ACC112 (cell line): ENCODE results near the gene ENTPD1.
"Not testable (repeated sequence)": the region's sequence is repeated elsewhere in the genome, so short reads cannot be mapped to it uniquely, and the experiment has no call there.

Source experiments
- H2AFZ ChIP-seq: fragments of 200-600 bp; sonication (generic); one replicate; pipeline ENCODE4 v1.6.0; 2017; ENCODE audit warnings: antibody characterized with exemption, low read length; ENCODE audit not compliant: unreplicated experiment
- H3K27ac ChIP-seq: fragments of 200-600 bp; sonication (generic); 2 replicates; pipeline ENCODE4 v1.5.1; 2014; ENCODE audit warnings: low read depth, mild to moderate bottlenecking, antibody characterized with exemption, low read length, moderate library complexity
- H3K27me3 ChIP-seq: fragments of 200-600 bp; sonication (generic); 2 replicates; pipeline ENCODE4 v1.6.1; 2014; ENCODE audit warnings: mild to moderate bottlenecking, antibody characterized with exemption, low read length, moderate library complexity, mixed read lengths; ENCODE audit not compliant: insufficient read depth
- H3K36me3 ChIP-seq: fragments of 200-600 bp; sonication (generic); 2 replicates; pipeline ENCODE4 v1.6.1; 2016; ENCODE audit warnings: mild to moderate bottlenecking, antibody characterized with exemption, low read length, moderate library complexity, mixed read lengths; ENCODE audit not compliant: insufficient read depth
- H3K4me1 ChIP-seq: fragments of 200-600 bp; sonication (generic); one replicate; pipeline ENCODE4 v1.6.1; 2016; ENCODE audit warnings: low read length, mixed read lengths; ENCODE audit not compliant: insufficient read depth, unreplicated experiment, control insufficient read depth
- H3K4me3 ChIP-seq: fragments of 200-600 bp; sonication (generic); 2 replicates; pipeline ENCODE4 v1.5.1; 2014; ENCODE audit warnings: mild to moderate bottlenecking, low read depth, low read length
- H3K79me2 ChIP-seq: fragments of 200-600 bp; sonication (generic); one replicate; pipeline ENCODE4 v1.6.0; 2016; ENCODE audit warnings: low read length; ENCODE audit not compliant: control insufficient read depth, unreplicated experiment, insufficient read depth

Gene ENTPD1

DNA sequence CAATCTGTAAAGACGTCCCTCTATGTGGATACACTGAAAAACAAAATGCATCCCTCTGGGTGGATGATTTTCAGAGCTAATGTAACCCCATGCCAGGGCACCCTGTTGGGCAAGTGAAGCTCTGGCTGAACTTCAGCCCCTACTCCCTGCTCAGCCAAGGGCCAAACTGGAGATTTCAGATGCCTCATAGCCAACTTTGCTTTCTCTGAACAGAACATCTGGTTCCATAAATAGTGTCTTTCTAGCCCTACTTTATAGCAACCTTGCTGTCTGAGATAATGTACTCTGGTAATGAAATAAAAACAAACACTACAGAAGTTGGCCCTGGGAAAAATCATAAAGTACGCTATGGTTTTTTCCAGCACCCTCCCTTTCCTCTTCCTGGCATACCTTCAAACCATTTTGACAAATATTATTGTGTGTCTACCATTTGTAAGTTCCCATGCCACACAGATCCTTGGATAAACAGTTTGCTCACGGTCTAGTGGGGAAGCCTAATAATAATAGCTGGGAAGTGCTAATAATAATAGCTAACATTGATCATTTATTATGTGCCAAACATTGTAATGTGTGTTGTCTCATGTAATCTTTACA, 3.4 kb downstream of the ENTPD1 start:
- no peak overlapping the region for H2AFZ ChIP-seq
- H3K4me1 ChIP-seq = no peaks in the 10 kb centered on the region
- no peak overlapping the region for H3K4me3 ChIP-seq
- H3K27ac ChIP-seq = no peak overlapping the region
- no peaks in the 10 kb centered on the region for H3K79me2 ChIP-seq
- H3K36me3 ChIP-seq = no peaks in the 10 kb centered on the region
- no peaks in the 10 kb centered on the region for H3K27me3 ChIP-seq

DNA sequence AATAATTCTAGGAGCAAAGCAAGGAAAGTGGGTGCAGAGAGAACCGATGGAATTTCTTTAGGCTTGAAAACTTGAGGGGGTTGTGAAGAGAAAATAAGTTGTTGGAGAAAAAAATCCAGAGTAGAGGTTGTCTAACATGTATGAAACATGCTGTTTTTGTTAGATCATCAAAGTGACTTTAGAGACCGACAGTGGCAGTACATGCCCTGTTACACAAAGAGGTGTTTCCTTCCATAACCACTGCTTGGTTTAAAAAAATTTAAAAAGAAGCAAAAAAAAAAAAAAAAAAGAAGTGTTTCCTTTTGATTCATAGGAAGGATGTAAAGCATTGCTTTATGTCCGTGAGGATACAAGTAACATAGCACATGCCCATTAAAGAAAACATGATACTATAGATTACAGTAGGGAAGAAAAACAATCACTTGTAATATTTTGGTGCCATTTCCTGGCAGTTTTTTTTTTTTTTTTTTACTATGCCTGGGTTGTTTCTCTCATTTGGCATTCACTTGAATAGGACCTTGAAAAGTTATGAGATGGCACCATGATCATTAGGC, 6.1 kb downstream of the ENTPD1 start:
- Histone ChIP-seq H3K27ac (no peak overlapping the region), H3K4me3 (no peak overlapping the region), H2AFZ (no peak overlapping the region), H3K4me1 (no peaks in the 10 kb centered on the region), H3K27me3 (no peaks in the 10 kb centered on the region), H3K36me3 (no peaks in the 10 kb centered on the region), H3K79me2 (no peaks in the 10 kb centered on the region)

DNA sequence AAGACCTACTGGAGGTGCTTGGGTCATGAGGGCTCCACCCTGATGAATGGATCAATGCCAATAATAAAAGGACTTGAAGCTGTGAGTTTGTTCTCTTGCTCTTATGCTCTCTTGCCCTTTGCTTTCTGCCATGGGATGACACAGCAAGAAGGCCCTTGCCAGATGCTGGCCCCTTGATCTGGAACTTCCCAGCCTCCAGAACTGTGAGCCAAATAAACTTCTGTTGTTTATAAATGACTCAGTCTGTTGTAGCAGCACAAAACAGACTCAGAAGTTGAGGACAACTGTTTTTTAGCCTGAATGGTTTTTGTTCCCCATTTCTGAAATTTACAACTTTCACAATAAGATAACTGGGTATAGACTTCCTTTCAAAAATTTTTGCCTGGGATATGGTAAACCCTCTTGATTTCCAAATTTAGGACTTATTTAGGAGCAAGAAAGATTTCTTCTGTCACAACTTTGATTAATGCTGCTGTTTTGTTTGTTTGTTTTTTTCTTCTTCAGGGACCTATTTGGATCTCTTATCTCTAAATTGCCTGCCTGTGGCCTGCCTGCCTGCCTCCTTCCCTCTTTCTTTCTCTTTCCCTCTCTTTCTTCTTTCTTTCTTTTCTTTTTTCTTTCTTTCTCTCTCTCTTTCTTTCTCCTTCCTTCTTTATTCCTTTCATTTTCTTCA, 12.1 kb downstream of the ENTPD1 start:
- Histone ChIP-seq H3K27me3 (no peaks in the 10 kb centered on the region), H3K27ac (peak overlapping the region; percentile 70), H3K79me2 (no peaks in the 10 kb centered on the region), H3K4me3 (no peak overlapping the region), H2AFZ (no peak overlapping the region), H3K4me1 (no peaks in the 10 kb centered on the region), H3K36me3 (no peaks in the 10 kb centered on the region)

DNA sequence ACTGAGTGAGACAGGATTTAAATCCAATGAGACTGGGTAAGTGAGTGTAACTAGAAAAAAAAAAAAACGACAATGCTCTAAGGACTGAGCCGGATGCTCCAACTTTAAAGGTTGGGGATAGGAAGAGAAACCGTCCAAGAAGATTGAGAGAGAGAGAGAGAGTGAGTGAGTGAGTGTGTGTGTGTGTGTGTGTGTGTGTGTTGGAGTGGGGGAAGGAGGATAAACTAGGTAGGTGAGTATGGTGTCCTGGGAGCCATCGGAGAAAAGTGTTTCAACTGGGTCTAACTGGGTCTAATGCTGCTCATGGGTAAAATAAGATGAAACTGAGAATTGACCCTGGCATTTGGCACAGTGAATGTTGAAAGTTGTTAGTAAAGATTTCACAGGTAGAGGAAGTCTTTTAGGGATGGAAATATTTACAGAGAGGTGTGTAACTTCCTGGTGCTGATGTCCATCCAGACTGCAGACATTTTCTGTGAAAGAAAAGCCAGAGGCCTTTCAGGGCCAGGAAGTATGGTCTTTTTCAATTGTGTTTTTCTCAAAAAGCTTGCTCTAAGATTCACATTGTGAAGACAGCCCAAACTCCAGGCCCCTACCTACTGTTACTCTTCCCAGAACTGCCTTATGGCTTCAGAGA, 14.2 kb downstream of the ENTPD1 start:
- Histone ChIP-seq H3K27ac (no peak overlapping the region), H3K27me3 (no peaks in the 10 kb centered on the region), H2AFZ (no peak overlapping the region), H3K36me3 (no peaks in the 10 kb centered on the region), H3K4me3 (no peak overlapping the region), H3K4me1 (no peaks in the 10 kb centered on the region), H3K79me2 (no peaks in the 10 kb centered on the region)

DNA sequence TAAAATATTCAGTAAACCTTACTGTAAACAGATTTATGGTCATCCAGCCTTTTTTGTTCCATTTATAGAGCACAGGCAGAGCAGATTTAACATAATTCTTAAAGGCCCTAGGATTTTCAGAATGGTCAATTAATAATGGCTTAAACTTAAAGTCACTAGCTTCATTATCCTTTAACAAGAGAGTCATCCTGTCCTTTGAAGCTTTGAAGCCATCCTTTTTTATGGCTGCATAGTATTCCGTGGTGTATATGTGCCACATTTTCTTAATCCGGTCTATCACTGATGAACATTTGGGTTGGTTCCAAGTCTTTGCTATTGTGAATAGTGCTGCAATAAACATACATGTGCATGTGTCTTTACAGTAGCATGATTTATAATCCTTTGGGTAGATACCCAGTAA, 17.5 kb downstream of the ENTPD1 start:
- H2AFZ ChIP-seq = not testable (repeated sequence)

DNA sequence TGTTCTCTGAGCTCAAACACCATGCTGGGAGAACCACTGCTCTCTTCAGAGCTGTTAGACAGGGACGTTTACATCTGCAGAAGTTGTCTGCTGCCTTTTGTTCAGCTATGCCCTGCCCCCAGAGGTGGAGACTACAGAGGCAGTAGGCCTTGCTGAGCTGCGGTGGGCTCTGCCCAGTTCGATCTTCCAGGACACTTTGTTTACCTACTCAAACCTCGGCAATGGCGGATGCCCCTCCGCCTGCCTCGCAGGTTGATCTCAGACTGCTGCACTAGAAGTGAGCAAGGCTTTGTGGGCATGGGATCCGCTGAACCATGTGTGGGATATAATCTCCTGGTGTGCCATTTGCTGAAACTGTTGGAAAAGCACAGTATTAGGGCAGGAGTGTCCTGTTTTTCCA, 21.7 kb downstream of the ENTPD1 start:
- H3K4me3 ChIP-seq, H3K36me3 ChIP-seq, H2AFZ ChIP-seq, H3K4me1 ChIP-seq, H3K27ac ChIP-seq, H3K79me2 ChIP-seq, H3K27me3 ChIP-seq: not testable (repeated sequence)

More for the DNA sequence above, 17.5 kb downstream of the ENTPD1 start:
- not testable (repeated sequence) for H3K27me3 ChIP-seq, H3K4me3 ChIP-seq, H3K27ac ChIP-seq, H3K79me2 ChIP-seq, H3K4me1 ChIP-seq, H3K36me3 ChIP-seq

DNA sequence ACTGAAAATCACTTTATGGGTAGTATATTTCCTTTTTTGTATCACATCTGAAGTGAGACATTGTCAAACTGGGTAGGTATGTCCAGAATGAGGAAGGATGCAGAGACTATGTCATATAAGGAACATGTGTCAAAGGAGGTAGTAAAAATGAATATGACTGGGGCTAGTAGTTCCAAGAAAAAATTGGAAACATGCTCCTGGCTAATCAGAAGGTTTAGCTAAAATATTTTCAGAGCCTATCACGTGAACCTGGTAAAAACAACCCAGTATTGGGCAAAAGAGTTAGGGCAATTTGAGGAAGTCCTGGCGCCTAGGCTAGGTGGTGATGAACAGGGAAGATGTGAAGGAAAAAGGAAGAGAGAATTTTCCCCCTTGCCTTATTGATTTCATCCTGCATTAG, 26.4 kb downstream of the ENTPD1 start:
- Histone ChIP-seq H3K4me1 (no peaks in the 10 kb centered on the region), H3K27me3 (no peaks in the 10 kb centered on the region), H3K27ac (no peak overlapping the region), H3K79me2 (no peaks in the 10 kb centered on the region), H3K4me3 (no peak overlapping the region), H2AFZ (no peak overlapping the region), H3K36me3 (no peaks in the 10 kb centered on the region)

DNA sequence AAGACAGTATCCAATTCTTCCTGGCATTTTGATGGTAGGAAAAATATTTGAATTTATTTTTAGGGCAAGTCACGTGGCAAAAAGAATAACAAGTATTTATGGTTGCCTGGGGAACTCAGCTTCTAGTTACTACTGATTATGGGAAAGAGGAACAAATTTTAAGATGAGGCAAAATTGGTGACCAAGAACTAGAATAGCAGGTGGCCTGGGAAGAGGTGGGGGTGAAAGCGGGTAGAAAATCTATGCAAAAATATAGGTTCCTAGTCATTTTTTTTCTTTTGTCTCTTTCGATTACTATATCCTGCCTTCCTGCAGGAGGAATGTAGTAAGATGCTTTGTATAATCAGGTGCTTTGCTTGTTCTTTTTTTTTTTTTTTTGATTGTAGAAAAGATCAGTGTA, 27.8 kb downstream of the ENTPD1 start:
- H3K79me2 ChIP-seq = no peaks in the 10 kb centered on the region
- no peak overlapping the region for H3K4me3 ChIP-seq
- H3K27me3 ChIP-seq = no peaks in the 10 kb centered on the region

DNA sequence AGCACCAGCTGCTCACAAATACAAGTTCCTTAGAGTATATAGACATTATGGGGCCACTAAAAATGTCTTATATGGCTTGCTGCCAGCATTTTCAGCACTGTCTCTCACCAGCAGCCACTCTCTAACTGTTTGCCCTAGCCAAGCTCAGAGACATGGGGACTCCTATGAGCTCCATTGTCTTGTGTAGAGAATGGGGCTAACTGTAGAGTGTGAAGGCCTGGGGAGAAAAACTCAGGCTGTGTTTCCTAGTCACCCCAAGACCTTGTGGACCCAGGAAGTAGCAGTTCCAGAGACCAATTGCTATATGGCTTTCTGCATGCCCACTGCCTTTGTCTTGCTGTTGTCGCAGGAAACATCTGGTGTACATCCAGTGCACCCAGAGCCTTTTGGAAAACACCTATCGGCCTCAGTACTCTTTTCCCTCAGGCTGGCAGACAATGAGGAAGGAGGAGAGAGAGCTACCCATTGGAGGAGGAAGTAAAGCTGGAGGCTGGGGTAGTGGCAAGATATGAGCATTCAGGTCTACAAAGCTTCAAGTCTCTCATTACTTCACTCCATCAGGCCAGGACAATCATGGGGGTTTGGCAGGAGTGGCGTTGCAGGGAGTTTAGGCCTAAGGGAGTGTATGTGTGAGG, 28.4 kb downstream of the ENTPD1 start:
- Histone ChIP-seq H3K27me3 (no peaks in the 10 kb centered on the region), H3K4me1 (peaks cover 8% of the 10 kb centered on the region), H3K4me3 (no peak overlapping the region), H3K36me3 (no peaks in the 10 kb centered on the region), H2AFZ (no peak overlapping the region), H3K27ac (no peak overlapping the region), H3K79me2 (no peaks in the 10 kb centered on the region)

More for the DNA sequence above, 27.8 kb downstream of the ENTPD1 start:
- Histone ChIP-seq H3K36me3 (no peaks in the 10 kb centered on the region), H2AFZ (no peak overlapping the region), H3K4me1 (peaks cover 3% of the 10 kb centered on the region), H3K27ac (no peak overlapping the region)

DNA sequence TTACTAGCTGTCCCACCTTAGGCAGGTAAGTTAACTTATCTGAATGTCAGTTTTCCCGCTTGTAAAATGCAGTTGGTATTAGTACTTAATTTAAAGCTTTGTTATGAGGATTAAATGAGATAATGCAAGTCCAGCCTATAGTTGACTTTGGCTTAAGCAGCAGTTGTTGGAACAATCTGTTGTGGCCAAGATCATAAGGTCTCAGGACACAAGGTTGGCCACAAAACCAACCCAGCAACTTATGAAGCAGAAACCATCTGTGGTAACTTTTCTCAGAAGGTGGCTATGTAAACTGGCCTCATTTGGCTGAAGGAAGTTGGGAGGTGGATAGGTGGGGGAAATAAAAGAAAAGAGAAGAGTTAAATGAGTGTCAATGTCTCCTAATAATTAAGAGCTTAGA, 29.4 kb downstream of the ENTPD1 start:
- Histone ChIP-seq H3K4me3 (no peak overlapping the region), H3K4me1 (peaks cover 14% of the 10 kb centered on the region), H3K36me3 (no peaks in the 10 kb centered on the region), H3K27me3 (no peaks in the 10 kb centered on the region), H3K27ac (no peak overlapping the region), H3K79me2 (no peaks in the 10 kb centered on the region), H2AFZ (no peak overlapping the region)
